Measurements from ENCODE around the gene FREM1. TPM values are rescaled to one million over a fixed set of nuclear protein-coding genes. Genes with fewer than 3 reads are reported as not detected.

FREM1 gene
- total and polyA plus RNA-seq, 2 of the 4 experiments (the other 2 are of a cell fraction): under 0.01 TPM; not detected in 1

DNA sequence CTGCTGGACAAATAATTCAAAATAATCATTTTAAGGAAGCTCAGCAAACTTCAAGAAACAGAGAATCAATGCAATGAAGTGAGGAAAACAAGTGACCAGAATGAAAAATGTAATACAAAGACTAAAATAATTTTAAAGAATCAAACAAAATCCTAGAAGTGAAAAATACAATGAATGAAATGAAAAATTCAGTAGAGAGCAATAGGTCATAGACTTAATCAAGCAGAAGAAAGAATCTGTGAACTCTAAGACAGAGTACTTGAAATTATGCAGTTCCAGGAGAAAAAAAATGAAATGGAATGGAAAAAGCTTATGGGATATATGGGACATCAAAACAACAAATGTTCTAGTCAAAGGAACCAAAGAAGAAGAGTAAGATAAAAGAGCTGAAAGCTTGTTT, 205.1 kb downstream of the FREM1 start:
- H2BK20ac ChIP-seq (ENCODE audit: low read depth, low read length): no peak overlapping the region
- no peak overlapping the region for H2BK5ac ChIP-seq (ENCODE audit: low read depth, low read length, poor library complexity, severe bottlenecking)
- no peak overlapping the region for H3K14ac ChIP-seq (replicated peaks; ENCODE audit: low read depth, low read length)
- H3K4me2 ChIP-seq (ENCODE audit: low read depth, low read length): no peak overlapping the region
- H3K79me1 ChIP-seq (ENCODE audit: low read depth in 1 of 2, low read length in 2 of 2): no peaks in the 10 kb centered on the region
- ChIA-PET POLR2A (ENCODE audit: unreplicated experiment) (no interaction called here), CTCF (no interaction called here)
- no peak overlapping the region for H3K18ac ChIP-seq (ENCODE audit: low read depth, low read length)
- H2AK9ac ChIP-seq (replicated peaks; ENCODE audit: low read depth, low read length, poor library complexity): no peak overlapping the region
- no peak overlapping the region for H4K91ac ChIP-seq (ENCODE audit: insufficient read depth, low read depth, low read length)
- no peak overlapping the region for H3K23ac ChIP-seq (ENCODE audit: low read depth, low read length)
- DNase-seq: no peak
- no peaks in the 10 kb centered on the region for H3K36me3 ChIP-seq (ENCODE audit: control insufficient read depth, insufficient read depth, low read length)
- no peak overlapping the region for H3K56ac ChIP-seq (ENCODE audit: extremely low read depth, insufficient read depth, low read length)
- H3K9me1 ChIP-seq (ENCODE audit: insufficient read depth, low read length): no peaks in the 10 kb centered on the region
- H3K27ac ChIP-seq (ENCODE audit: insufficient read depth, low read length): no peak overlapping the region
- in situ Hi-C loops (cut with MboI; ENCODE audit: low sequenced_read_pairs): no loop called here
- H4K20me1 ChIP-seq (ENCODE audit: insufficient read depth, low read length): no peaks in the 10 kb centered on the region
- no peaks in the 10 kb centered on the region for H3K4me1 ChIP-seq (ENCODE audit: control insufficient read depth, insufficient read depth, low read length)
- no peak overlapping the region for H2BK120ac ChIP-seq (ENCODE audit: low read depth, low read length)
- H2BK15ac ChIP-seq (ENCODE audit: low read depth, low read length): no peak overlapping the region
- BruUV-seq (replicated peaks): no TSS peak
- H4K8ac ChIP-seq (ENCODE audit: low read depth in 2 of 2, low read length in 2 of 2): no peak overlapping the region
- H3K4me3 ChIP-seq (ENCODE audit: insufficient read depth, low read depth, low read length): no peak overlapping the region
- intact Hi-C loops (cut with micrococcal nuclease): no loop called here
- no peak for TF ChIP-seq USF2 (IDR thresholded peaks at IDR 0.05; ENCODE audit: low read depth, low read length)
- no peak for TF ChIP-seq CEBPB (IDR thresholded peaks at IDR 0.05; ENCODE audit: low read depth, low read length)
- no peak for TF ChIP-seq POLR2A (IDR thresholded peaks at IDR 0.05; ENCODE audit: low read depth, low read length)
- TF ChIP-seq NFE2L2 (IDR thresholded peaks at IDR 0.05; ENCODE audit: low read depth, low read length): no peak
- TF ChIP-seq BHLHE40 (IDR thresholded peaks at IDR 0.05; ENCODE audit: low read depth, low read length): no peak
- no peak for TF ChIP-seq RAD21 (IDR thresholded peaks at IDR 0.05; ENCODE audit: low read length)
- no peak for TF ChIP-seq RCOR1 (IDR thresholded peaks at IDR 0.05; ENCODE audit: insufficient replicate concordance, low read length)
- no peak for TF ChIP-seq MAZ (IDR thresholded peaks at IDR 0.05; ENCODE audit: borderline replicate concordance, low read depth, low read length)
- no peak for TF ChIP-seq RFX5 (IDR thresholded peaks at IDR 0.05; ENCODE audit: low read depth, low read length)
- TF ChIP-seq CHD1 (IDR thresholded peaks at IDR 0.05; ENCODE audit: low read depth, low read length): no peak
- TF ChIP-seq FOS (IDR thresholded peaks at IDR 0.05; ENCODE audit: low read depth, low read length): no peak
- TF ChIP-seq SMC3 (IDR thresholded peaks at IDR 0.05; ENCODE audit: low read depth, low read length): no peak
- TF ChIP-seq CTCF (conservative IDR thresholded peaks at IDR 0.05; ENCODE audit: low read depth, low read length): no peak
- TF ChIP-seq MXI1 (IDR thresholded peaks at IDR 0.05; ENCODE audit: borderline replicate concordance, low read depth, low read length): no peak
- TF ChIP-seq MAFK (IDR thresholded peaks at IDR 0.05; ENCODE audit: low read depth, low read length): no peak
- TF ChIP-seq, protein P1, sequence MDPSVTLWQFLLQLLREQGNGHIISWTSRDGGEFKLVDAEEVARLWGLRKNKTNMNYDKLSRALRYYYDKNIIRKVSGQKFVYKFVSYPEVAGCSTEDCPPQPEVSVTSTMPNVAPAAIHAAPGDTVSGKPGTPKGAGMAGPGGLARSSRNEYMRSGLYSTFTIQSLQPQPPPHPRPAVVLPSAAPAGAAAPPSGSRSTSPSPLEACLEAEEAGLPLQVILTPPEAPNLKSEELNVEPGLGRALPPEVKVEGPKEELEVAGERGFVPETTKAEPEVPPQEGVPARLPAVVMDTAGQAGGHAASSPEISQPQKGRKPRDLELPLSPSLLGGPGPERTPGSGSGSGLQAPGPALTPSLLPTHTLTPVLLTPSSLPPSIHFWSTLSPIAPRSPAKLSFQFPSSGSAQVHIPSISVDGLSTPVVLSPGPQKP (IDR thresholded peaks at IDR 0.05; ENCODE audit: borderline replicate concordance, low read depth, low read length): no peak
- no peak overlapping the region for H4K5ac ChIP-seq (ENCODE audit: low read depth, low read length)
- no peak overlapping the region for H2AK5ac ChIP-seq (ENCODE audit: low read depth, low read length)
- peaks cover 4% of the 10 kb centered on the region; the same call in 1 of the 2 replicates for H3K27me3 ChIP-seq (ENCODE audit: control insufficient read depth, insufficient read depth, low read length)
- no peak overlapping the region for H2AFZ ChIP-seq (replicated peaks; ENCODE audit: low read length, poor library complexity)
- ATAC-seq (ENCODE audit: low read depth): no peak
- dilution Hi-C loops (cut with HindIII; ENCODE audit: low sequenced_read_pairs, unreplicated experiment): no loop called here
- H3K9me3 ChIP-seq (ENCODE audit: control insufficient read depth, insufficient read depth, low read length): no peaks in the 10 kb centered on the region
- no peak overlapping the region for H3K9ac ChIP-seq (ENCODE audit: low read depth, low read length)
- no peak overlapping the region for H3K4ac ChIP-seq (ENCODE audit: low read depth, low read length)

Data from IMR-90 (cell line).